ENCODE data around the gene OR10K1.

DNA sequence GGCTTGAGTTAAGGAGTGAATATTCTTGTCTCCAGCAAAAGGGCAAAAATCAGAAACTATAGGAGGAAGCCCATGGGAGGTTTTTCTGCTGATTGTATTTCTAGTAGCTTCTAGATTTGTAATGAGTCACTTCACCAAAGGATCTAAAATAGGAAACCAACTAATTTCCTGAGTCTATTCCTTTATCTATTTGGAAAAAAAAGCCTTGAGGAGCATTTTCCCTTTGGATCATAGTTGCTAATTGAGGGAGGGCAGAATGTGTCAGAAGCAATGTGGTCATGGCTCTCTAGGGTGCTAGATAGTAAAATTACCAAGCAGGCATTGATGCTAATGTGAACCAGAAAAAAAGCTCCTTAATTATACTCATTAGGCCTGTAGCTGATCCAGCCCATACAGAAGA is 10.3 kb downstream of the OR10K1 start, which contains the start of gene OR10R2:
- no peak for TF ChIP-seq CTCF (IDR thresholded peaks at IDR 0.05)
- no peak for TF ChIP-seq POLR2A (IDR thresholded peaks at IDR 0.05; ENCODE audit: low read depth)
- TF ChIP-seq EP300 (IDR thresholded peaks at IDR 0.05), result no peak
- TF ChIP-seq POLR2AphosphoS5 (IDR thresholded peaks at IDR 0.05), result no peak

Measured in esophagus muscularis mucosa (tissue), 4 donors.